ENCODE data around the gene ELOF1.

- TF ChIP-seq EZH2phosphoT487 (IDR thresholded peaks at IDR 0.05; ENCODE audit: borderline replicate concordance, low read length), result no peak
- TF ChIP-seq, protein P1, sequence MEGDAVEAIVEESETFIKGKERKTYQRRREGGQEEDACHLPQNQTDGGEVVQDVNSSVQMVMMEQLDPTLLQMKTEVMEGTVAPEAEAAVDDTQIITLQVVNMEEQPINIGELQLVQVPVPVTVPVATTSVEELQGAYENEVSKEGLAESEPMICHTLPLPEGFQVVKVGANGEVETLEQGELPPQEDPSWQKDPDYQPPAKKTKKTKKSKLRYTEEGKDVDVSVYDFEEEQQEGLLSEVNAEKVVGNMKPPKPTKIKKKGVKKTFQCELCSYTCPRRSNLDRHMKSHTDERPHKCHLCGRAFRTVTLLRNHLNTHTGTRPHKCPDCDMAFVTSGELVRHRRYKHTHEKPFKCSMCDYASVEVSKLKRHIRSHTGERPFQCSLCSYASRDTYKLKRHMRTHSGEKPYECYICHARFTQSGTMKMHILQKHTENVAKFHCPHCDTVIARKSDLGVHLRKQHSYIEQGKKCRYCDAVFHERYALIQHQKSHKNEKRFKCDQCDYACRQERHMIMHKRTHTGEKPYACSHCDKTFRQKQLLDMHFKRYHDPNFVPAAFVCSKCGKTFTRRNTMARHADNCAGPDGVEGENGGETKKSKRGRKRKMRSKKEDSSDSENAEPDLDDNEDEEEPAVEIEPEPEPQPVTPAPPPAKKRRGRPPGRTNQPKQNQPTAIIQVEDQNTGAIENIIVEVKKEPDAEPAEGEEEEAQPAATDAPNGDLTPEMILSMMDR (IDR thresholded peaks at IDR 0.05; ENCODE audit: low read depth, low read length, poor library complexity, severe bottlenecking), result no peak
Observed at GRCh38 chr19:11547929-11548700, 10.9 kb downstream of the ELOF1 start.
